Aorta (tissue), 5 donors: ENCODE measurements around the gene ZNF134. TPM values are rescaled to one million over a fixed set of nuclear protein-coding genes. Genes with fewer than 3 reads are reported as not detected.

Experiments
- ATAC-seq: fragments of 200-7000 bp; cut with Tn5 transposase; one replicate; pipeline ENCODE4 v1.9.1; 2022; ENCODE audit warnings: moderate library complexity; ENCODE audit not compliant: low FRiP score
- DNase-seq, 2 donors: peaks; one replicate each; pipeline ENCODE4 v3.0.0-alpha.2; 2020
- H3K27ac ChIP-seq, 2 donors: one replicate each; pipeline ENCODE4 v1.5.1; 2013; ENCODE audit warnings: low read length in 2 of 2, mild to moderate bottlenecking in 2 of 2, moderate library complexity in 2 of 2, control low read depth in 1 of 2, inconsistent platforms in 1 of 2, low read depth in 1 of 2
- H3K27me3 ChIP-seq, 2 donors: one replicate each; pipeline ENCODE4 v1.6.1; 2013; ENCODE audit warnings: control low read depth in 1 of 2, low read length in 1 of 2, mild to moderate bottlenecking in 1 of 2, moderate library complexity in 1 of 2; ENCODE audit not compliant: insufficient read depth in 2 of 2, control insufficient read depth in 1 of 2
- H3K36me3 ChIP-seq, 2 donors: one replicate each; pipeline ENCODE4 v1.6.1; 2013; ENCODE audit warnings: control low read depth in 1 of 2, low read length in 1 of 2, mild to moderate bottlenecking in 1 of 2; ENCODE audit not compliant: insufficient read depth in 2 of 2, control insufficient read depth in 1 of 2
- H3K4me1 ChIP-seq, 2 donors: one replicate each; pipeline ENCODE4 v1.6.1; 2013; ENCODE audit warnings: low read length in 2 of 2, control low read depth in 1 of 2, mild to moderate bottlenecking in 1 of 2, moderate library complexity in 1 of 2; ENCODE audit not compliant: insufficient read depth in 2 of 2, control insufficient read depth in 1 of 2
- H3K4me3 ChIP-seq, 2 donors: one replicate each; pipeline ENCODE4 v1.5.1; 2013; ENCODE audit warnings: low read length in 2 of 2, control low read depth in 1 of 2, mild to moderate bottlenecking in 1 of 2
- H3K9me3 ChIP-seq: one replicate; pipeline ENCODE4 v1.6.1; 2013; ENCODE audit warnings: mild to moderate bottlenecking, low read length; ENCODE audit not compliant: control insufficient read depth
- WGBS, 2 donors: extraction: QIAGEN DNeasy Blood & Tissue Kit; methylation state at CpG; one replicate each; pipeline ENCODE4 v1.1.7; 2013; 5-methylcytosine and 5-hydroxymethylcytosine counted together
- intact Hi-C, 2 donors: fragments of 100-400 bp; cut with DNase I; formaldehyde crosslinking; loops; one replicate each; pipeline versions ENCODE4 v1.14.2 to v1.15.0; 2022
- polyA plus RNA-seq, 2 donors: library from polyadenylated mRNA; stranded (reverse); fragments of 200-250 nt; gene quantifications; one replicate each; pipeline ENCODE4 v1.2.3, GENCODE V29; 2013
- total RNA-seq, 2 donors: library from RNA; stranded (reverse); fragmentation: NEBNext Ultra II Directional; extraction: Animal tissue kit (Norgen Biotek cat#: 25700); gene quantifications; one replicate each; pipeline ENCODE4 v1.2.1, GENCODE V29; 2021
- donor health status: healthy with polysubstance abuse.
- donor health status: Bipolar disorder and iron deficiency.
- donor health status: DM: no; HTN: no; CAD: no.
- donor health status: DM: no; HTN: no; CAD: no.
- donor health status: DM: yes; HTN: yes; CAD: no.

ZNF134 gene
- total and polyA plus RNA-seq, 4 donors = 2.4 to 16.6 (median 10.6) TPM

DNA sequence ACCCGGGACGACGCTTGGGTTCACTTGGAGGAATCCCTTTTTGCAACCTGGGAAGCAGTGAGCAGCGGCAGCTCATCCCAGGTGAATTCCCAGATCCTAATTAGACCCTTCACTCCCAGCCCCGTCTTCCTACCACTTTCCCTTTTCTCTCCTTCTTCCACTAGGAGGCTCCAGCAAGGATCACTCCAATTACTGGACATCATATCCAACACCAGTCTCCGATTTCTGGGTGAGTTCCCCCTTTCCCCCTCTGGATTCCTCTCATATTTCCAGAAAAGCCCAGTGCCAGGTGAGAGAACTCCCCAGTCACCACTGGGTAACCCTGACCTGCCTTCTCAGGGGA lies 37.6 kb downstream of the ZNF134 start:
- H3K27ac ChIP-seq = no peak overlapping the region
- H3K36me3 ChIP-seq = no peaks in the 10 kb centered on the region
- no peak overlapping the region for H3K4me3 ChIP-seq
- ATAC-seq (no peak), DNase-seq (no peak)
- no peaks in the 10 kb centered on the region for H3K4me1 ChIP-seq
- intact Hi-C loops = no loop called here
- WGBS, 2 donors = 36% methylated on average over 6 of the region's 6 CpGs
- no peaks in the 10 kb centered on the region for H3K27me3 ChIP-seq
- peaks cover 18% of the 10 kb centered on the region for H3K9me3 ChIP-seq

- no peak for ATAC-seq
- Histone ChIP-seq H3K27ac (no peak overlapping the region), H3K36me3 (no peaks in the 10 kb centered on the region), H3K9me3 (peaks cover 11% of the 10 kb centered on the region), H3K27me3 (no peaks in the 10 kb centered on the region), H3K4me1 (no peaks in the 10 kb centered on the region), H3K4me3 (no peak overlapping the region)
- DNase-seq = no peak
- intact Hi-C loops = no loop called here
- WGBS, 2 donors = 74 to 79% methylated on average over 2 of the region's 2 CpGs
Measured at GRCh38 chr19:57653689-57654088, 39.6 kb downstream of the ZNF134 start.

GRCh38 chr19:57655443-57655842 lies 41.4 kb downstream of the ZNF134 start:
- DNase-seq = no peak
- ATAC-seq = no peak
- no peak overlapping the region for H3K4me3 ChIP-seq
- intact Hi-C loops = no loop called here
- H3K9me3 ChIP-seq = peaks cover 9% of the 10 kb centered on the region
- no peaks in the 10 kb centered on the region for H3K36me3 ChIP-seq
- no peak overlapping the region for H3K27ac ChIP-seq
- H3K4me1 ChIP-seq = no peaks in the 10 kb centered on the region
- 90 to 100% methylated on average over 1 of the region's 1 CpG for WGBS, 2 donors
- no peaks in the 10 kb centered on the region for H3K27me3 ChIP-seq

GRCh38 chr19:57656346-57656745 lies 42.3 kb downstream of the ZNF134 start:
- DNase-seq = no peak
- intact Hi-C loops = no loop called here
- WGBS, 2 donors = 74 to 76% methylated on average over 1 of the region's 1 CpG

DNA sequence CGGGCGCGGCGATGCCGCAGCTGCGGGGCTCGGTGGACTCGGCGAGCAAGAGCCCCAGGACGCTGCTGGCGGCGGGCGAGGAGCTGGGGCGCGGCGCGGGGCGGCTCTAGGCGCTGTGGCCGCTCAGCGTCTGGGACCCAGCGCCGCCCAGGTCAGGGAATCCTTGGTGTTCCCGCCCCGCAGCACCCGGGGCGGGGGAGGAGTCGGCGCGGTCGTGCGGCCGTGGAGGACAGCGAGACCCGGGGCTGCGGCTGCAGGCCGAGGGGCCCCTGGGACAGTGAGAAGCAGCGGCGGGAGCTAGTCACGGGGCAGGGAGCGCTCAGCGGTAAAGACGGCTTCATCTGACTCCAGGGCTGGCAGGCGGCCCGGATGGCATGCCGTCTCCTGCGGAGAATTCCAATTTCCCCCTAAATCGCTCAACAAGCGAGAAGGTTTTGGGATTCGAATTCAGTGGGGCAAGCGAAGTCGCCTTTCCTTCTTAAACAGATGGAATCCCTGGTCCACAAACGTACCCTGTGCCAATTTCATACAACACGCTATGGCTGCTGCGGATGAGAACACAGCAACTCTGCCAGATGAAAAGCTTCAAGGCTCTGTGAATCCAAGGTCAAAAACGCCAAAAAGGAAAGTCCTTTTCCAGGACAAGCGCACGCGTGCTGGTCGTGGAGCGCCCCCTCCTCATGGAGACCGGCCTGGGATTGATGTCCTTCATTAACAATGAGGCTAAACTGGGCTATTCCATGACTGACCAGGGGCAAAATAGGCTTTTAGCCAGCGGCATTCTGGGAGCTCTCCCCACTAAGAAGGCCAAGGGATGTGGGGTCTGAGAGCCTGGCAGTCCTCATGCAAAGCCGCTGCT lies 50.5 kb downstream of the ZNF134 start:
- peak overlapping the region; percentile 14 to 61 for H3K4me3 ChIP-seq
- no peaks in the 10 kb centered on the region for H3K27me3 ChIP-seq
- DNase-seq (peak; percentile 63 to 79), ATAC-seq (peak; percentile 74)
- WGBS, 2 donors = 2 to 4% methylated on average over 31 to 64 of the region's 64 CpGs
- intact Hi-C loops = no loop called here
- no peaks in the 10 kb centered on the region for H3K4me1 ChIP-seq
- peaks cover 2% of the 10 kb centered on the region for H3K9me3 ChIP-seq
- no peaks in the 10 kb centered on the region for H3K36me3 ChIP-seq
- H3K27ac ChIP-seq = no peak overlapping the region

More at GRCh38 chr19:57656346-57656745, 42.3 kb downstream of the ZNF134 start:
- Histone ChIP-seq H3K36me3 (no peaks in the 10 kb centered on the region), H3K27me3 (no peaks in the 10 kb centered on the region), H3K4me1 (no peaks in the 10 kb centered on the region), H3K4me3 (no peak overlapping the region), H3K9me3 (peaks cover 9% of the 10 kb centered on the region), H3K27ac (no peak overlapping the region)
- no peak for ATAC-seq

GRCh38 chr19:57665261-57665806 lies 51.3 kb downstream of the ZNF134 start:
- Histone ChIP-seq H3K4me3 (no peak overlapping the region), H3K36me3 (no peaks in the 10 kb centered on the region), H3K27me3 (peaks cover 0 to 2% of the 10 kb centered on the region in 2 donors), H3K4me1 (no peaks in the 10 kb centered on the region), H3K27ac (no peak overlapping the region), H3K9me3 (peaks cover 2% of the 10 kb centered on the region)
- intact Hi-C loops = no loop called here
- DNase-seq = no peak
- WGBS, 2 donors = 73 to 82% methylated on average over 9 of the region's 9 CpGs
- no peak for ATAC-seq

GRCh38 chr19:57667228-57667627 lies 53.2 kb downstream of the ZNF134 start:
- H3K27me3 ChIP-seq = peaks cover 0 to 2% of the 10 kb centered on the region in 2 donors
- intact Hi-C loops = no loop called here
- H3K4me1 ChIP-seq = no peaks in the 10 kb centered on the region
- H3K27ac ChIP-seq = no peak overlapping the region
- WGBS, 2 donors = 87 to 100% methylated on average over 1 of the region's 1 CpG
- DNase-seq (no peak), ATAC-seq (no peak)
- H3K4me3 ChIP-seq = no peak overlapping the region
- H3K9me3 ChIP-seq = peaks cover 3% of the 10 kb centered on the region
- H3K36me3 ChIP-seq = no peaks in the 10 kb centered on the region

GRCh38 chr19:57668635-57669034 lies 54.6 kb downstream of the ZNF134 start, which contains the start of gene ZSCAN4:
TSS of gene ZSCAN4 (plus strand) at chr19:57668935. CDS start at chr19:57676146, 7,211 bp downstream.
- WGBS, 2 donors = 74 to 84% methylated on average over 2 of the region's 2 CpGs
- H3K9me3 ChIP-seq = peaks cover 3% of the 10 kb centered on the region
- no peaks in the 10 kb centered on the region for H3K4me1 ChIP-seq
- no peak within 1 kb of the TSS for H3K27ac ChIP-seq
- peaks cover 0 to 2% of the 10 kb centered on the region in 2 donors for H3K27me3 ChIP-seq
- intact Hi-C loops = no loop called here
- H3K4me3 ChIP-seq = no peak within 1 kb of the TSS
- DNase-seq (no peak), ATAC-seq (no peak)
- H3K36me3 ChIP-seq = no peaks in the 10 kb centered on the region
